Retinal pigment epithelial cell (primary cell): Measurements from ENCODE around the gene ABCD3.

ENCODE experiments used
- DNase-seq: peaks from one replicate; pipeline ENCODE4 v3.0.0-alpha.2; 2010; ENCODE audit warnings: low read depth
- H3K4me3 ChIP-seq: 2 replicates; pipeline ENCODE4 v1.5.1; 2011; ENCODE audit warnings: mild to moderate bottlenecking, low read length, control low read depth, moderate library complexity
- TF ChIP-seq, protein P1 (sequence below): conservative IDR thresholded peaks from 2 replicates; pipeline ENCODE4 v1.5.1; 2011; ENCODE audit warnings: low read depth, low read length, control low read depth, inconsistent platforms

The ABCD3 gene

DNA sequence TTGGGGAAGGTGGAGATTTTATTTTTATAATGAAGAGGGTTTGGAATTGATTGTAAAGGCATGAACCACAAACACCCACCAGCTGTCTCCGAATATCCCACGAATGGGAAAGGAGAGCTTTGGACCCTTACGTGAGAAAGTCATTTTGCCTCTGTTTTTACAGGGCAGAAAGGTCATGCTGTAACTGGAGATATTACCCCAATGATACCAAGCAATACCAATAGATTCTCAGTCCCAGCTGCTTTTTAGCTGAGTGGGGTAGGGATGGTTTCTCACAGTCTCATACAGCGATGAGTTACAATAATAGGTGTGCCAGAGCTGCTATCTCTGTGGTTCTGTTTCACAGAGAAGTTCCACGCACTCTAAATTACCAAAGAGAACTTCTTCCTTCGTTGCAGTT, 132.2 kb downstream of the ABCD3 start:
- no peak overlapping the region for H3K4me3 ChIP-seq
- DNase-seq = no peak
- TF ChIP-seq, protein P1, sequence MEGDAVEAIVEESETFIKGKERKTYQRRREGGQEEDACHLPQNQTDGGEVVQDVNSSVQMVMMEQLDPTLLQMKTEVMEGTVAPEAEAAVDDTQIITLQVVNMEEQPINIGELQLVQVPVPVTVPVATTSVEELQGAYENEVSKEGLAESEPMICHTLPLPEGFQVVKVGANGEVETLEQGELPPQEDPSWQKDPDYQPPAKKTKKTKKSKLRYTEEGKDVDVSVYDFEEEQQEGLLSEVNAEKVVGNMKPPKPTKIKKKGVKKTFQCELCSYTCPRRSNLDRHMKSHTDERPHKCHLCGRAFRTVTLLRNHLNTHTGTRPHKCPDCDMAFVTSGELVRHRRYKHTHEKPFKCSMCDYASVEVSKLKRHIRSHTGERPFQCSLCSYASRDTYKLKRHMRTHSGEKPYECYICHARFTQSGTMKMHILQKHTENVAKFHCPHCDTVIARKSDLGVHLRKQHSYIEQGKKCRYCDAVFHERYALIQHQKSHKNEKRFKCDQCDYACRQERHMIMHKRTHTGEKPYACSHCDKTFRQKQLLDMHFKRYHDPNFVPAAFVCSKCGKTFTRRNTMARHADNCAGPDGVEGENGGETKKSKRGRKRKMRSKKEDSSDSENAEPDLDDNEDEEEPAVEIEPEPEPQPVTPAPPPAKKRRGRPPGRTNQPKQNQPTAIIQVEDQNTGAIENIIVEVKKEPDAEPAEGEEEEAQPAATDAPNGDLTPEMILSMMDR = no peak

DNA sequence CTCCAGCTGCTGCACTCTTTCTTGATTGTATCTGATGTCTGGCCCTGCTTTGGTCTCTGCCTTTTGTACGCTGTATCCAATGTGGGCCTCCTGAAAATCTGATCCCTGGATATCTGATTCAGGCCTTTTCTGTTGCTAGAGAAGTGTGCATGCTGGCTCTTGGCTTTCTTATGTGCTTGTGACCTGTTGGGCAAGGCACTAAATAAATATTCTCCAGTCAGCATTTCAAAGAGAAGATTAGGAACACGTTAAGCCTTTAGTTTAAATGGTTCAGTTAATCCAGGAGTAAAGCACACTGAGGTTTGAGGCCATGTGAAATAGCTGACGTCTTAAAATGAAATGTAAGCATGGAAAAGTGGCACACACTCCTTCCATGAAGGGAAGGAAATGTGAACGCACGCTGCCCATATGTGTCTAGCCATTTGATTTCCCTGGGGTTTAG, 132.6 kb downstream of the ABCD3 start:
- TF ChIP-seq, protein P1 = no peak
- DNase-seq = peak; percentile 98
- no peak overlapping the region for H3K4me3 ChIP-seq

DNA sequence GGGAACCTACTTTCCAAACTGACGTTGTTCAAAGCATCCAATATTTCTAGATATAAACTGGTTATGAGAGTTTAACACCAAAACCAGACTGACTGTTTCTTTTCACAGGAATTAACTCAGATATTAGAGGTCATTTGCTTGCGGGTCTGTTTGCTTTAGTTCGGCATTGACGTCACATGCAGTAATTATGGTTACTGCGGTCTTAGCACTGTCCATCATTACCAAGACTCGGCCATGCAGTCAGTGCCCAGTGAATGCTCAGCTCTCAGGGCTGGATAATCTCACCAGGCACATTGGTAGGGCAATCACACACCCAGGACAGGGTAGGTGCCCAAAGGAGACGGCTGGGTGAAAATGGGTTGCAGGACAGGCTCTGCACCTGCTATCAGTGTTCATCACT, 133.3 kb downstream of the ABCD3 start:
- TF ChIP-seq, protein P1 = no peak
- peak; percentile 95 for DNase-seq
- H3K4me3 ChIP-seq = no peak overlapping the region

DNA sequence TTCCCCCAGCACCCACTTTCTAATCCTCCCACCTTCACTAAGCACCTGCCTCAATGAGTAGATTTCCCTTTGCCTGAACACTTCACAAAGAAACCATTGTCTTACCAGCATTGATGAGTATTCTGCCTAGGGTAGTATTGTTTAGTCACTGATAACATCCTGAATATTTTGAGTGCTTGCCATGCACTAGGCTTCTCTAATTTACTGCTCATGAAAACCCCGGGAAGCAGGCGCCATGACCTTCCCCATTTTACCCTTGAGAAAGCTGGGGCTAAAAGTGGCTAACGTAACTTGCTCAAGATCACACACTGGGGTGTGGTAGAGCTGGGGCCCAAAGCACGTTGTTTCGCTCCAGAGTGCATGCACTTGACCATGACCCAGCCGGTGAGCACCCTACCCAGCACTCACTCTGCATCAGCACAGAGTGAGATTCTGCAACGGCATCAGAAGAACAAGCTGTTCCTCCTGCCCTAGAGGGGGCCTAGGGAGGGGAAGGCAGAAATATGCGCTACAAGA, 133.9 kb downstream of the ABCD3 start:
- no peak overlapping the region for H3K4me3 ChIP-seq
- no peak for DNase-seq
- TF ChIP-seq, protein P1 = no peak

DNA sequence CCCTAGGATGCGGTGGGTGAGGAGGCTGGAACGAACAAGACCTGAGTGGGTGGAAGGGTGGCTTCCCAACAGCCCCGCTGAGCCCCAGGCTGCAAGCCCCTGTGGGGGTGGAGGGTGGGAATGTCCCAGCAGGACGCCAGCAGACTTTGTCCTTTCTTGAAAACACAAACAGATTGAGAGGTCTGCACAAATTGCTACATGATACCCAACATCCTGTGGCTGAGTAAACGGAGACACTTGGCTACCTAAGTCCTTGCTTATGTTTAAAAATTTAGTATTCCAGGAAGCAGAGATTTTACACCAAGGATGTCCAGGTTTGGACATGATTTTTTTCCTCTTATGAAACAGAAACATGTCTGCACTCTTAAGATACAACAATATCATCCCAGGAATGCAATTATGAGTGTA, 135.1 kb downstream of the ABCD3 start:
- no peak overlapping the region for H3K4me3 ChIP-seq
- TF ChIP-seq, protein P1 = no peak
- no peak for DNase-seq

DNA sequence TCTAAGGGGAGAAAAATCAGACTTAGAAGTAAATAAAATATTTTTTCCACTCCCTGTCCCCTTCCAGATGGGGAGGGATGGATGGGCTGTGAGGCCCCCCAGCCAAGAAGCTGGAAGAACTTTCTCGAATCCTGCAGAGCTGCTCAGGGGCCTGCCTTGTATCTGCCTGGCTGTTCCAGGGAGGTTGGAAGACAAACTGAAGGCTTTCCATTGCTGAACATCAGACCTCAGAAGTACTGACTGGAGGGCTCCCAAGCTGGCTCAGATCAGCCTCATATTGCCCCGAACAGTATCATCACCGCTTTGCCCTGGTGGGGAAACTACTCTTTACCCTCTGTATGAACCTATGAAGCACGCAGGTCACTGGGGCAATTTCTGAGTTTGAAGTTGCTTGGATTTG, 135.7 kb downstream of the ABCD3 start:
- no peak for DNase-seq
- TF ChIP-seq, protein P1 = no peak
- H3K4me3 ChIP-seq = no peak overlapping the region

DNA sequence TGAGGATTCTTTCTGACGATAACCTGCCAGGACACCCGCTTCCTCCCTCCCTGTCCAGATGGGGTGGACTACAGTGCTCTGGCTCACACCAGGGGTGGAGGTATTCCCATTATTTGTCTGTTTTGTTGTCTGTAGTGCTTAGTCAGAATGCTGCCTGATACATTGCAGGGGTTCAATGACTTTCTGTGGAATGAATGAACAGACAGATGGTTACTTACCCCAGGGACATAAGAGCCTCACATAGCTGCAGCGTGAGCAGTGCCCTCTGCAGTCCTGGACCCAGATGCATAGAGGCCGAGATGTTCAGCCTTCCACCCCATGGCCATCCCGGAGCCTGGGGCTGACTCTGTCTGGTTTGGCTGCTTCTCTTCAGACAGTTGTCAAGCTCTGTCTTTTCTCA, 136.4 kb downstream of the ABCD3 start:
- DNase-seq = no peak
- H3K4me3 ChIP-seq = no peak overlapping the region
- TF ChIP-seq, protein P1 = no peak
